Astrocyte (in vitro differentiated cells and primary cell): Measurements from ENCODE around the gene RPA3.

Experiments
- CTCF ChIP-seq: IDR thresholded peaks from 2 replicates; pipeline ENCODE4 v1.5.1; 2011; ENCODE audit warnings: low read depth, mild to moderate bottlenecking, inconsistent platforms, low read length, moderate library complexity; ENCODE audit not compliant: insufficient read depth
- EZH2 ChIP-seq: IDR thresholded peaks from 2 replicates; pipeline ENCODE4 v1.6.1; 2012; ENCODE audit warnings: mild to moderate bottlenecking, low read length, inconsistent platforms; ENCODE audit not compliant: insufficient read depth

DNA sequence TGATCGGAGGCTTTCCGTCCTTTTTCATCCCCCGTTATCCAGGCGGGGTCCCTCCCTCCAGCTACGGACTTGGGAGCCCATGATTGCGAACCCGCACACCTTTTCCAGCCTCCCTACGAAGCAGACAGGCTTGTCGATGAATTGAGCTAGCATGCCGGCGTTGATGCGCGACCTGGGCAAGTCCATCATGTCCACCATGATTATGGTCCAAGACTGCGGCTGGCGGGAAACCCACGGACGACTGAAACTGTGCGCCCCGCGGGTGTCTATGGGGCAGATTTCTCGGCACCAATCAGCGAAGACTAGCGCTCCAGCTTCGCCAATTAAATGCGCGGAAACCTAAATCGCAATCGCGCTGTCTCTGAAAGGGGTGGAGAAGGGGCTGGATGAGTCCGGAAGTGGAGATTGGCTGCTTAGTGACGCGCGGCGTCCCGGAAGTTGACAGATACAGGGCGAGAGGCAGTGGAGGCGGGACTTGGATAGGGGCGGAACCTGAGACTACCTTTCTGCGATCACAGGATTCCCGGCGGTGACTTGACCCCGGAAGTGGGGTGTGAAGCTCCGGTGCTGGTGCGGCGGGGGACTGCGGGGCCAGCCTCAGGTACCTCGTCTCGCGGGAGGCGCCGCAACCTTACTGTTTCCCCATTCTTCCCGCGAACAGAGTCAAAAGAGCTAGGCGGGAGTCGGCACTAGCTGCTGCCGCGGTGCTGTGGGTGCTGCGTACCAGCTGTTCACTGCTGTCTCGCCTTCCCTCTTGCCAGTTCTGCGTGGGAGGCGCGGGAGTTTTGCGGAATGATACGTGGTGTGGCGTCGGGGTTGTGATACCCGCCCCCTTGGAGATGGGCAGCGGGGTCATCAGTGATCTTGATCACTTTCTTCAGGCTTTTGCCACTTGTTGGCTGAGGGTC is 77.9 kb downstream of the RPA3 start, which contains the start of gene UMAD1:
- TF ChIP-seq CTCF, result no peak
- TF ChIP-seq EZH2, result no peak
